Effector CD8-positive, alpha-beta T cell (primary cell): ENCODE measurements around the gene MOB3B.
"Not testable (repeated sequence)": the region's sequence is repeated elsewhere in the genome, so short reads cannot be mapped to it uniquely, and the experiment has no call there.

Source experiments
- DNase-seq: peaks from one replicate; lab custom pipeline; 2025; lab: John Stamatoyannopoulos, UW

MOB3B gene

DNA sequence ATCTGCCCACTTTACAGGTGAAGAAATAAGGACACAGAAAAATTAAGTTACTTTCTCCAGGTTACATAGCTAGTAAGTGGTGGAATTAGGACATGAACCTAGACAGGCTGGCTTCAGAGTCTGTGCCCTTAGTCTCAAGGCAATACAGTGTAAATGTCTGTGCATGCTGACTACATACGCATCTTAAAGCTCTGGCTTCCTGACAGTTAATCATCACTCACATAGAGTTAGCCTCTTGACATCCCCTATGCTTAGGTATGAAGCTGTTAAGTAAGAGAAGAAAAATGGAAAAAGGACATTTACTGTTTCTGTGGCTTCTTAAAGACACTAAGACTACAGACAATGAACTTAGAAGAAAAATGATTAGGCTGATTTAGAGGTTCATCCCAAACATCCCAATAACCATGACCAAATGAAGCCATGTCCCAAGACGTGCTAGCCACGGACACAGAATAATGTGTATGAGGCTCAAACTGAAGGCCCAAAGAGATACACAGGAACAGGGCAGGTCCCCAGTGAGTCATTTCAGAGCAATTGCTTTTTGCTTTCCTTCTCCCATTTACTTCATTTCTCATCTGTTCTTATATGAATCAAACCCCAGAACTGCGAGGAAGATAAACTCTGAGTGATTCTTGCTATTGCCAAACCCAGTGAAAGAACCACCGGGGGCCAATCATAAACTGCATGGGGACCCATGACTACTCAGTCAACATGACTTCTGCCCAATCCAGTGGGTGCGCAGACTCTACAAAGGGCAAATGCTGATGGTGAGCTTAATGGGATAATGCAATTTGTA lies 105.5 kb downstream of the MOB3B start:
- DNase-seq: no peak

DNA sequence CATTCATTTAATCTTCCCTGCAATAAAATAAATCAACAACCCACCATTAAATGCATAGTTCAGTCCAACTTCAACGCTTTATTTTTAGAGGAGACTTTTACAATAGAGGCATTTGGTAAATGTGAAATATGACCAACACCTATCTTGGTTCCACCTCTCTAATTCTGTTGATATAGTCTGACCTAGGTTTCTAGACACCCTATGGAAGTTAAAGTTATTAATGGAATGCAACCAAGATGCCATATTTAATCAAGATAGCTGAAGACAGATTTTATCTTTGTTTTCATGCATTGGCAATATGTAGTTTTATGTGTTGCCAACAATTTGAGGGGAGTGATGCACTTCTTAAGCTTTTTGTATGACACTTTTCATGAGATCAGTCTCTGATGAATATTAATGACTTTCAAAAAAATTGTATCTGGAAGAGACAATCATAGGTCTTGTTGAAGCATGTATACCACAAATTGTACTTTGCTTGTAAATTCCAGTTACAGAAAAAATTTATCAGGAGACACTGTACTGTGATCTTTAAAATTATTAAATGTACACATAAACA lies 107.3 kb downstream of the MOB3B start:
- DNase-seq: no peak

DNA sequence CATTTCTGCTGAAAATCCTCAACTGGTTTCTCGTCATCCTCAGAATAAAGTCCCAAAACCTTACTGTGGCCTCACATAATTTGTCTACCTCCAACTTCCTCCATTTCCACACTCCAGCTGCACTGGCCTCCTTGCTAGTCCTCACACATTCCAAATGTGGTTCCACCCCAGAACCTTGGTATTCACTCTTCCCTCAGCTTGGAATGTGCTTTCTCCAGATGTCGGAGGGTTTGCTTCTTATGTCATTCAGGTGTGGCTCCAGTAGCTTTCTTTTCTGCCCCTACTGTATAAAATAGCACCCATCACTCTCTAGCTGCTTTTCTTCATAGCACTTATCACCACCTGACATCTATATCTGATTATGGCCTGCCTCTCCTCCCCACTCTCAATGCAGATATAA lies 108.0 kb downstream of the MOB3B start:
- DNase-seq: no peak

DNA sequence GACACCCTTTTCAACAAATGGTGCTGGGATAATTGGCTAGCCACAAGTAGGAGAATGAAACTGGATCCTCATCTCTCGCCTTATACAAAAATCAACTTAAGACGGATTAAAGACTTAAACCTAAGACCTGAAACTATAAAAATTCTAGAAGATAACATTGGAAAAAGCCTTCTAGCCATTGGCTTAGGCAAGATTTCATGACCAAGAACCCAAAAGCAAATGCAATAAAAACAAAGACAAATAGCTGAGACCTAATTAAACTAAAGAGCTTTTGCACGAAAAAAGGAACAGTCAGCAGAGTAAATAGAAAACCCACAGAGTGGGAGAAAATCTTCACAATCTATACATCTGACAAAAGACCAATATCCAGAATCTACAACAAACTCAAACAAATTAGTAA lies 110.1 kb downstream of the MOB3B start:
- DNase-seq: not testable (repeated sequence)

DNA sequence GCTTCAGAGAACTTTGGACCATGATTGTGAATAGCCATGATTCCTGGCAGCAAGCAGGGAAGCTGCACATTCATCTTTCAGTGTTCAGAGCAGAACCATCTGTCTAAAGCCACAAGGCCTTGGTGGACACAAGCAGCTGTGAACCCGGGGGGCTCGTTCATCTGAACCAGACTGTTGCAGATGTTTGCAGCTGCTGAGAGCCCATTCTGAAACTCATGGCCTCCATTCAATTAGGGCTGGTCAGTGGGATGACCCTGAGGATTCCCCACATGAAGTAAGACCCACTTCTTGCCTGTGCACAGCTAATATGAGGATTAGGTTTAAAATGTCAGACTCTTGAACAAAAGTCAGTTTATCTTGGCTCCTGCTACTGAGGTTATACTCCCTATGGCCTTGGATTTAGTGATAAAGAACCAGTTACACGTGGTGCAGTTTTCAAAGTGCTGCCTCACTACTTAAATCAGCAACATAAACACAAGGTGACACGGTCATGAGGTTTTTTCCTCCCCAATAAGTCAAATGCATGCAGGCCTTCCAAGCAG lies 115.3 kb downstream of the MOB3B start:
- DNase-seq: no peak

DNA sequence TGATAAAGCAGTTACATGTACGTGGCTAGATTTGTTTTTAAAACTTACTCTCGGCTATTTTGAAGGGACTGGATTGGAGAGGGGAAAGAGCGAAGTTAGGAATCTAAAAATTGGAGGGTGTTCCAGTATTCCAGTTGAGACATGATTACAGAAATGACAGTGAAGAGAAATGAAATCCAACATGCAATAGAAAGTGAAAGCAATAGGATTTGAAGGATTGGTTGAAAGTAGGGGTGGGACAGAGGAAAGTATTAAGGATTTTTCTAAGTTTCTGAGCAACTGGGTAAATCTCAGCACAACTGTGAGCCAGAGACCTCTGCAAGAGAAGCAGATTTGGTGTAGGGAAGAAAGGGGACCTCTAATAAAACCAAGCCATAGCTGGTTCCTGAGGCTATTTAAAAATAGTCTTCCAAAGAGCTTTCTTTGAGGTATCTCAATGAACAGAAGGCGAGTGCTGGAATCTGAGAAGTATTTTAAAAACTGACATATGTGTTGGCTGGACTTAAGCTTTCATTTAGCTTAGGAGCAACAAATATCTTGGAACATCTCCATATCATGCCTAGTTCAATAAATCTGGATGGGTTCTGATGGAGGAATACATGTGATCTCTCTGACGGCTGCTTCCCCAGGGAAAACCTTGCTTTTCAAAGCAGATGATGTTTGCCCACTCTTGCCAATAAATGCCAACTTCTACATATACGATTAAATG lies 115.9 kb downstream of the MOB3B start:
- DNase-seq: no peak

DNA sequence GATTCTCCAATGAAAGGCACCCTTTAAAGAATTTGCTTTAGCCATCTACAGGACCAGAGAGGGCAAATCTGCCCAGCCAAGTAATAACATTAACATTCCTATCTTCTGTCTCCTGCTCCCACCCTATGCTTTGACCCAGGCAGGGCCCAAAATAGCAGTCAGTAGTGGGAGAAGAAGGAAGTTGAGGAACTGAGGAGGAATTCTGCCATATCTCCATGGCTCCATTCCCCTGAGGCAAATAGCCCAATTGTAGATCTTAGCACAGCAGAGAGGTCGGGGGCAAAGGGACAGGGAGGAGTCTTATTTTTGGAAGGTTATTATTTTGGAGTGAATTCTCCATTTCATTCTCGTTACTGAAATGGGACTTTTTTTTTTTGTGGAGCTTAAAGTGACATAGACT lies 116.7 kb downstream of the MOB3B start:
- no peak for DNase-seq

DNA sequence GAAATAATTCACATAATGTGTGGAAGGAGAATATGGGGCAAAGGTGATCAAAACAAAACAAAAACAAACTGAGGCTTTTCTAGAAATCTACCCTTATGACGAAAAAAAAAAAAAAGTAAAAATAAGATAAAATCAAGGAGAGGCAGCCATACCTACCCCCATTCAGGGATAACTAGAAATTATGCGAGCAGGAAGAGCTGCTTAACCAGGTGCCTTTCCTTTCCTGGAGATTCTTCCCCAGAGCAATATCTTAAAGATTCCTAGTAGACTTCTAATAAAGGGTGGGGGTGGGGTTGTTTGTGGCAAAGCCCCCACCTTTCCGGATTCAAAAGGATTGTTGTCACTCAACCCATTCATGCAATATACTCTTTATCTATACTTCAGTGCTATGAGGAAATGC lies 117.5 kb downstream of the MOB3B start:
- DNase-seq: no peak

DNA sequence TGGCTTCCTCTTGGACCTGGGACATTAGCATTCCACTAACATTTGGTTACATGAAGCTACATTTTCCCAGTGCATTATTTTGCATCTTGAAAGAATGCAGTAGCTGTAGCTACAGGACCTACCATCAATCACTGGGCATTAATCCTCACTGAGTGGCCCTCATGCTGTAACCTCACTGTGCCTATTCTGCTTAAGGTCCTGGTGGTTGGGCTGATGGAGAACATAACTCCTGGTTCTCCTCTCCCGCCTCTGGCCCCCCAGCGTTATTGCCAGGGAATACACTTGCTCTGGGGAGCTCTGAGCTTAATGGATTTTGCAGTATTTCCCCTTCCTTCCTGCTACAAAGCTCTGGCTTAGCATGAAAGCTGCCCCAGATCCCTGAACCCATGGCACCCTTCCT lies 121.1 kb downstream of the MOB3B start:
- no peak for DNase-seq

DNA sequence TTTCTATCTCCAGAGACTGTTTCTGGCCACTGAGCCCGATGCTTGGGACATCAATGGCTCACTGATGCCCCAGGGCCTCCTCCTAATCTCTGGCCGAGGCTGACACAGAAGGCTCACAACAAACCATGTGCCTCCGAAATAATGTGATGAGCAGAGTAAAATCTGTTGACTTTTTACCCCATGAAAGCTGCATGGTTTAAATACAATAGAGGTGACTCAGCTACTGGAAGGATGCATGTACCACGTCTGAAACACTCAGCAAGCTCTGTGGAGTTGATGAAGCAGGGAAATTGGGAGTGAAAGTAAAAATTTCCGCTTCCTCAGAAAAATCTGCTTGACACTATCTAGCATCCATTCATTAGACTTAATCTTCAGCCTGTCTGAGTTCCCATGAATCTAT lies 121.6 kb downstream of the MOB3B start:
- DNase-seq: no peak

DNA sequence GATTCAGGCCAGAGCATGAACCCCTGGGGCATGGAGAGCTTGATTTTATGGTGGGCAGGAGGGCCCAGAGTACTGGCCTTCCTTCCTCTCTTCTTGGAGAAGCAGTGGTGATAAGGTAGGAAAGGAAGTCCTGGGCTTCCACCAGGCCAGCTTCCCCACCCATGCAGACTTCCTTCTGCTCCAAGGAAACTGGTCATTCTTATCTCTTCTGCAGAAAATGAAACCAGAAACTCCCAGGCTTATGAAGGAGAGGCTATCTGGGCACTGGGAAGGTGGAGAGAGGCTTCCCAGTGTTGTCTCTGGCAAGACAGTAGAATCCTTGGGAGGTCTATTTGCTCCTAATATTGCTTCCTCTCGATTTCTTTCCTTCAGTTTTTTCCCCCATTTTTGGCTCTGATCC lies 122.1 kb downstream of the MOB3B start:
- no peak for DNase-seq

DNA sequence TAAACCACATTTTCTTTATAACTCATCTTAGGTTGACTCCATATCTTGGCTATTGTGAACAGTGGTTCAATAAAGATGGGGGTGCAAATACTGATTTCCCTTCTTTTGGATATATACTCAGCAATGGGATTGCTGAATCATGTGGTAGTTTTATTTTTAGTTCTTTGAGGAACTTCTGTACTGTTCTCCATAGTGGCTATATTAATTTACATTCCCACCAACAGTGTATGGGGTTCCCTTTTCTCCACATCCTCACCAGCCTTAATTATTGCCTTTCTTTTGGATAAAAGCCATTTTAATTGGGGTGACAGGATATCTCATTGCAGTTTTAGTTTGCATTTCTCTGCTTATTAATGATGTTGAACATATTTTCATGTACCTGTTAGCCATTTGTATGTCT lies 125.0 kb downstream of the MOB3B start:
- DNase-seq: no peak

DNA sequence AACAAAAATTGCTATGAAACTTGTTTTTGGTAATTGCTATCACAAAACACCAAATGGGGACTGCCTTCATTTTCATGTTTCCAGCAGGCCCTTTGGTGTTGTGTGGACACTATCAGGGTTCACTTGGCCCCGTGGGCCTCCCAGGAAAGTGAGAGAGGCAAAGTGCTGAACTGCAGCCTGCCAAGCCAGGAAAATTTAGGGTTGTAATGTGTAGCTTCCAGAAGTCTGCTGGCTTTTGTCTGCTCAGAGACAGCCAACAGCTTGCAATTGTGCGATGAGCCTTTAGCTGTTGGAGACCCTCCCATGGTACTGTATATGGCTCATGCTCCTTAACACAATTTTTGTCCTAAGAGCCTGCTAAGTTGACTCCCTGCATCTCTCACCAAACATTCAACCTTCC lies 127.0 kb downstream of the MOB3B start:
- DNase-seq: no peak

DNA sequence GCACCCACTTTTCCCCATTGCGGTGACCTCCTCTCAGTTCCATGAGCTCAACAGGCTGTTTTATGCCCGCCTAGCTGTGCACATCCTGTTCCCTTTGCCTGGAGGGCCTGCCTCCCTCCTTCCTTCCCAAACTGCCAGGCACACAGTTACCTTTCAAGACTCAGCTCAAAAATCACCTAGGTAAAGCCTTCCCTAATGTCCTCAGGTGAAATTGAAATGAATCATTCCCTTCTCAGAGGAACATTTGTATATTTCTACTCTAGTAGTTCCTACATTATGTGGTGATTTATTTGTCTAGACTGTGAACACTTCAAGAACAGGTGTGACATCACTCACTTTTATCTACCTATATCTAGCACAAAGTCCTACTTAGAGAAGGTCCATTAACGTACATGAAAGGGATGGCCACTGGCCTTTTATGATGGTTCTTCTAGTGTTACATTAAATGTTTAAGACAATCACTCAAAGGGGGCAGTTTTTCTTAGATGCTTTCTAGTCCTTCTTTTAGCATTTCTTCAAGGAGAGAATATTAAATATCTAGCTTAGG lies 129.2 kb downstream of the MOB3B start:
- DNase-seq: no peak

DNA sequence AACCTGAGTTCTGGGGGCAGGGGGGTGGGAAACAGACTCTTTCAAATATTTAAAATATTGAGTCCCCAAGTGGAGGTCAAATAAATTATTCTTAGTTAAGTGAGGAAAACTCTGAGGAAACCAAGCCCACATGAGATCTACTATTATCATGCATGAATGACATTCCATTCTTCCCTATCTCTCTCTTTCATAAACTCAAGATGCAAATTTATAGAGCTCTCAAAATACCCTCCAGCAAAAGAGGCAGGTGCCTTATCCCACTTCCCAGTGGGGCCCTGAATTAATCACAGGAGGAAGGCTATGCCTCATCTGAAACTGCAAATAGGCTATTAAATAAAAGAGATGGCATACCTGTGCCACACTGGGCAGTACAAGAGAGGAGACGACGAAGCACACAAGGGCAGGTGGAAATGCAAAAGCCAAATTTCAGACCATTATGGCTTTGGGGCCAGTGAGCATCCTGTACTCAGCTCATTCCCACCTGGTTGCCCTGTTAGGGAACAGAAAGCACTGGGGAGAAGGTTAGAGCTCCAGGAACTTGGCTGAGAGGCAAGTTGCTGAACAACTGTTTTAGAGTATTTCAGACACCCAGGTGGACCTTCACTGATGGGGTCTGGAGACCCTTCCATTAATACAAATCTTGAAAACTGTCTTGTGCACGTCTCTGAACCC lies 130.5 kb downstream of the MOB3B start:
- DNase-seq: no peak

DNA sequence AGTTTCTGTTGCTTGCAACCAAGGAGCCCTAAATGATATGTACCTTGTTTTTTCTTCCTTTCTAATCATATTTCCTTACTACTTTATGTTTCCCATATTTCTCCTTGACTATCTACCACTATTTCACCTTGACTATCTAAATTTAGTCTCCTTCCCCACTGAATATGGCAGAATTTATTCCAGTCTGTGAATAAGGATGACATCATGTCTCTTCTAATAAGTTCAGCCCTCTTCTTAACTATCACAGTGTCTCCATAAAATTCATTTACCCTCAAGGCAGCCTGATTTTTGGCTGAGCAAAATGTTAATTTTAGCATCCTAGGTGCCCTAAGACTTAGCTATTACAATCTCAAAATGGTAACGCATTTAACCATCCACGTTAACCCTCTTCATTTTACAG lies 133.1 kb downstream of the MOB3B start:
- no peak for DNase-seq

DNA sequence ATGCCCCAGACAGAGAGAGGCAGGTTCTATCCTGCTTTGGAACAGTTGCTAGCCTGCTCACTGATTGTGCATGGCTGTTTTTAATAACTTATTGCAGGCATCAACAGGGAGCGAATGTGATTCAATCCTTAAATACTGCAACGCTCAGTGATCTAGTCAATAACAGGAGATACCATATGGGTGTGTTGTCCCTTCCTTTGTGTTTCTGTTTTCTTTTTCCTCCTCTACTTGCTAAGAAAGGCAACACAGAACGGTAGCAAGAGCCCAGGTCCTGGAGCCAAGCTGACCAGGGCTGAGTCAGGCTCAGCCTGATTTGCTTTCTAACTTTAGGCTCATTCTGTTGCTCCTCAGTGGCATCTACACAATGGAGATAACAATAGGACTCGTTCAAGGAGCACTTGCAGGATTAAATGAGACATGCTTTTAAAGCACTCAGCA lies 134.1 kb downstream of the MOB3B start:
- DNase-seq: no peak

DNA sequence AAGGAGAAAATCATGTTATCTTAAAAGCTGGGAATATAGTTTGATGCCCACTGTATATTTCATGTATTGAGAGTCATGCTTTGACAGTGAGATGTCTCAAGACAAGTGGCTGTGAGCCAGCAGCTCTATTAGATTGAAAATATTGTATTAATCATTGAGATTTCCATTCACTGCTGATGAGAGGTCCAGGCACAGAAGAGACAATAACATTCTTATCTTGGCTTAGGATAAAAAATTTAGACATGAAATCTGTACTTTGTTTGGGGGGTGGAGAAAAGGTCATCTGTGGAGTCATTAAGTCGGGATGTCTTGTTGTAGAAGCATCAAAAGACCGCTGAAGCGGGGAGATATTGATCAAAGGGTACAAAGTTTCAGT lies 134.8 kb downstream of the MOB3B start:
- no peak for DNase-seq

DNA sequence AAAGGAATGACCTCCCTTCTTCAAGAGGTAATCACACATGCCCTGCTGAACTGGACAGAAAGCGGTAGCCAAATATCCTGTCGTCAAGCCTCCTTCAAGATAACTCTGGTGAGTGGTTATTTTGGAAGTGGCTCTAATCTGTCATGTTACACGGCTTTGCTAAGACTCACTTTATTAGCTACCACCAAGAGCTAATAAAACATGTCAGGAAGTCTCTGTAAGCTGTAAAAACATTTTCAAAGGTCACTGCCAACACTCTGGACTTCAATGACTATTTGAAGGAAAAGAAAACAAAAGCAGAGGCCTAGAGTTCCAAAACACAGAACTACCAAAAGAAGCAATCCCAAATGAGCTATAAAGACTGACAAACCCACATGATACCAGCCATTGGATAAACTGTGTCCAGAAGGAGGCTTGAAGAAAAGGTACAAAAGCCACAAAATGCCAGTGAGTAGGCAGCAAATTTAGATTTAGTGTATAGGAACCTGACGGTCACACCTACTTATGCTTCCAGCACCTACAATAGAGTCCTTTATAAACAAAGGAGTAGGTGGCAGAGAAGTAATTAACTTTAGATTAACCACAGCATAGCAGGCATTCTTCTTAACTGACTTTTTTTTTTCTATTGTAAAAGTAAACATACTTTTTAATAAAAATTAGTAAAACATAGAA lies 135.3 kb downstream of the MOB3B start:
- no peak for DNase-seq

DNA sequence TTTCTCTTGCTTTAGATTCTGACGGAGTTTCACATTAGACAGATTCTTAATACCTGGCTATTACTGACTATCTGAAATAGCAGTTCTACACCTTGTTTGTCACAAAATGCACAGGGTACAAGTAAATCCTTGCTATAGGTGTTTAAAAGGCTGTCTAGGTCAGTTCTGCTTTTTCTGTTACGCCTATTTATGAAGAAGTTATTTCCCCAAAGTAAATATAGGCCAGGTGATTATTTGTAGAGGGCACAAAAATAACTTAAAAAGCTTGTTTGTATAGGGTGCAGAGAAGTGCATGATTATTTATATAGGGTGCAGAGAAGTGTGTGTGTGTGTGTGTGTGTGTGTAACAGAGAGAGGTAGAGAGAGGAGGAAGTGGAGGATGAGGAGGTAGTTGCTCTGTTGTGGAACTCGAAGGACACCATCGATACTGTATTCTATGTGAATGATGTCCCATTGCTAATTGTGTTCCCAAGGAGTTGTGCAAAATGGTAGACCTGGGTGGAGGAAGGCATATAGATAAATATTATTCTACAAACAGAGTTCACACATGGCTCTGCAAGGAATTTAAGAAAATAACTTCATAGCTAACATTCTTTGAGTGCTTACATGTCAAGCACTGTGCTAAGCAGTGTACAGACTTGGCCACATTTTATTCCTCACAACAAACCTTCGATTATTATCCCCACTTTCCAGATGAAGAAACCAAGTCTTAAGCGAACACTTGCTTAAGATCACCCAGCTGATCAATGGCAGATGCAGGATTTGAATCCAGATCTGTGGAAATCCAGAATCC lies 136.4 kb downstream of the MOB3B start:
- DNase-seq: no peak

DNA sequence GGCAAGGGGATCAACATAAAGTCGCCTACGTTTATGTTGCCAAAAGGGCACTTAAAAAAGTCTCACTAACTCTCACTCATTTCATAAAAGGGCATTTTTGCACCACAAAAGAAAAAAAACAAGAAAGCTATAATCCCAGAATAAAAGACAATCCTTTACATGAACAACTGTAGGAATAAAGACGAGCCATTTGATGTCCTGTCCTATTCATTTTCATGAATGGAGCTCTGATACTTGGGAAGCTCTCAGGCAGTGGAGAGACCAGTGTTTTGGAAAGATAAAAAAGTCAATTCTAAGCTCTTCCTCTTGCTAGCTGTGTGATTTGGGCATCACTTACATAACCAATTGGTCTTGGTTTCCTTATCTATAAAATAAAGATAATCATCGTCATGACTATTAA lies 137.2 kb downstream of the MOB3B start:
- DNase-seq: no peak
